Astrocyte (in vitro differentiated cells and primary cell): ENCODE measurements around the gene SRGAP1. TPM values are rescaled to one million over a fixed set of nuclear protein-coding genes. Genes with fewer than 3 reads are reported as not detected.

Experiments
- DNase-seq: peaks from one replicate; pipeline ENCODE4 v3.0.0-alpha.2; 2010; ENCODE audit warnings: low read depth
- FAIRE-seq: peaks from 2 replicates; lab custom pipeline; 2011; peaks lifted over from hg19 to GRCh38; lab: Jason Lieb, UNC
- H2AFZ ChIP-seq: 2 replicates; pipeline ENCODE4 v1.6.0; 2012; ENCODE audit warnings: low read depth, low read length, inconsistent platforms
- H3K27ac ChIP-seq: 2 replicates; pipeline ENCODE4 v1.5.1; 2011; ENCODE audit warnings: low read depth, low read length, inconsistent platforms
- H3K27me3 ChIP-seq: 2 replicates; pipeline ENCODE4 v1.6.0; 2011; ENCODE audit warnings: low read length, inconsistent platforms; ENCODE audit not compliant: insufficient read depth
- H3K36me3 ChIP-seq: 2 replicates; pipeline ENCODE4 v1.5.1; 2011; ENCODE audit warnings: low read length, inconsistent platforms; ENCODE audit not compliant: insufficient read depth
- H3K4me1 ChIP-seq: 2 replicates; pipeline ENCODE4 v1.5.1; 2011; ENCODE audit warnings: low read length, inconsistent platforms; ENCODE audit not compliant: insufficient read depth
- H3K4me2 ChIP-seq: 2 replicates; pipeline ENCODE4 v1.6.0; 2012; ENCODE audit warnings: low read length, inconsistent platforms
- H3K4me3 ChIP-seq: 2 replicates; pipeline ENCODE4 v1.5.1; 2011; ENCODE audit warnings: low read depth, mild to moderate bottlenecking, low read length, inconsistent platforms; ENCODE audit not compliant: insufficient read depth
- H3K79me2 ChIP-seq: 2 replicates; pipeline ENCODE4 v1.6.0; 2012; ENCODE audit warnings: mild to moderate bottlenecking, low read length, inconsistent platforms; ENCODE audit not compliant: insufficient read depth
- H3K9ac ChIP-seq: 2 replicates; pipeline ENCODE4 v1.6.0; 2012; ENCODE audit warnings: mild to moderate bottlenecking, low read length, inconsistent platforms
- H3K9me3 ChIP-seq: 2 replicates; pipeline ENCODE4 v1.5.1; 2012; ENCODE audit warnings: low read depth, mild to moderate bottlenecking, low read length, inconsistent platforms; ENCODE audit not compliant: insufficient read depth
- H4K20me1 ChIP-seq: 2 replicates; pipeline ENCODE4 v1.6.0; 2012; ENCODE audit warnings: low read length, inconsistent platforms; ENCODE audit not compliant: insufficient read depth
- H3K27ac Mint-ChIP-seq: one replicate; pipeline ENCODE4 v1.8.0; 2021; ENCODE audit warnings: mild to moderate bottlenecking, mixed read lengths; ENCODE audit not compliant: unreplicated experiment
- H3K27me3 Mint-ChIP-seq: one replicate; pipeline ENCODE4 v1.8.0; 2021; ENCODE audit warnings: low read depth, mixed read lengths; ENCODE audit not compliant: unreplicated experiment
- H3K36me3 Mint-ChIP-seq: one replicate; pipeline ENCODE4 v1.8.0; 2021; ENCODE audit warnings: low read depth, mixed read lengths; ENCODE audit not compliant: unreplicated experiment
- H3K4me1 Mint-ChIP-seq: one replicate; pipeline ENCODE4 v1.8.0; 2021; ENCODE audit warnings: low read depth, mixed read lengths; ENCODE audit not compliant: unreplicated experiment
- H3K4me3 Mint-ChIP-seq: one replicate; pipeline ENCODE4 v1.8.0; 2021; ENCODE audit warnings: mild to moderate bottlenecking, moderate library complexity, mixed read lengths; ENCODE audit not compliant: unreplicated experiment
- H3K9me3 Mint-ChIP-seq: one replicate; pipeline ENCODE4 v1.8.0; 2021; ENCODE audit warnings: mild to moderate bottlenecking, mixed read lengths; ENCODE audit not compliant: unreplicated experiment
- EZH2 ChIP-seq: IDR thresholded peaks from 2 replicates; pipeline ENCODE4 v1.6.1; 2012; ENCODE audit warnings: mild to moderate bottlenecking, low read length, inconsistent platforms; ENCODE audit not compliant: insufficient read depth
- total RNA-seq: library from RNA; stranded (reverse); gene quantifications from 2 replicates; pipeline ENCODE4 v1.2.1, GENCODE V29; 2021
- TF ChIP-seq, protein P1 (sequence below): IDR thresholded peaks from 2 replicates; pipeline ENCODE4 v1.5.1; 2011; ENCODE audit warnings: low read depth, mild to moderate bottlenecking, inconsistent platforms, low read length, moderate library complexity; ENCODE audit not compliant: insufficient read depth

Gene SRGAP1
- total RNA-seq, 1 donor from 2014 or later: 15.2 TPM

GRCh38 chr12:63895841-63896240 lies 51.3 kb downstream of the SRGAP1 start:
- peaks cover 74% of the 10 kb centered on the region for H3K79me2 ChIP-seq
- H3K27me3 ChIP-seq: no peaks in the 10 kb centered on the region
- no peak overlapping the region for H3K27ac ChIP-seq
- Mint-ChIP-seq H3K27me3 (no peaks in the 10 kb centered on the region), H3K4me3 (no peak overlapping the region), H3K4me1 (peaks cover 15% of the 10 kb centered on the region), H3K36me3 (no peaks in the 10 kb centered on the region), H3K27ac (no peak overlapping the region), H3K9me3 (no peaks in the 10 kb centered on the region)
- TF ChIP-seq EZH2: no peak
- TF ChIP-seq, protein P1, sequence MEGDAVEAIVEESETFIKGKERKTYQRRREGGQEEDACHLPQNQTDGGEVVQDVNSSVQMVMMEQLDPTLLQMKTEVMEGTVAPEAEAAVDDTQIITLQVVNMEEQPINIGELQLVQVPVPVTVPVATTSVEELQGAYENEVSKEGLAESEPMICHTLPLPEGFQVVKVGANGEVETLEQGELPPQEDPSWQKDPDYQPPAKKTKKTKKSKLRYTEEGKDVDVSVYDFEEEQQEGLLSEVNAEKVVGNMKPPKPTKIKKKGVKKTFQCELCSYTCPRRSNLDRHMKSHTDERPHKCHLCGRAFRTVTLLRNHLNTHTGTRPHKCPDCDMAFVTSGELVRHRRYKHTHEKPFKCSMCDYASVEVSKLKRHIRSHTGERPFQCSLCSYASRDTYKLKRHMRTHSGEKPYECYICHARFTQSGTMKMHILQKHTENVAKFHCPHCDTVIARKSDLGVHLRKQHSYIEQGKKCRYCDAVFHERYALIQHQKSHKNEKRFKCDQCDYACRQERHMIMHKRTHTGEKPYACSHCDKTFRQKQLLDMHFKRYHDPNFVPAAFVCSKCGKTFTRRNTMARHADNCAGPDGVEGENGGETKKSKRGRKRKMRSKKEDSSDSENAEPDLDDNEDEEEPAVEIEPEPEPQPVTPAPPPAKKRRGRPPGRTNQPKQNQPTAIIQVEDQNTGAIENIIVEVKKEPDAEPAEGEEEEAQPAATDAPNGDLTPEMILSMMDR: no peak
- H3K4me1 ChIP-seq: no peaks in the 10 kb centered on the region
- H3K4me2 ChIP-seq: no peak overlapping the region
- no peak for DNase-seq
- H2AFZ ChIP-seq: no peak overlapping the region
- H3K9me3 ChIP-seq: no peaks in the 10 kb centered on the region
- H3K9ac ChIP-seq: no peak overlapping the region
- no peaks in the 10 kb centered on the region for H3K36me3 ChIP-seq
- peaks cover 16% of the 10 kb centered on the region for H4K20me1 ChIP-seq
- H3K4me3 ChIP-seq: no peak overlapping the region
- FAIRE-seq: no peak

DNA sequence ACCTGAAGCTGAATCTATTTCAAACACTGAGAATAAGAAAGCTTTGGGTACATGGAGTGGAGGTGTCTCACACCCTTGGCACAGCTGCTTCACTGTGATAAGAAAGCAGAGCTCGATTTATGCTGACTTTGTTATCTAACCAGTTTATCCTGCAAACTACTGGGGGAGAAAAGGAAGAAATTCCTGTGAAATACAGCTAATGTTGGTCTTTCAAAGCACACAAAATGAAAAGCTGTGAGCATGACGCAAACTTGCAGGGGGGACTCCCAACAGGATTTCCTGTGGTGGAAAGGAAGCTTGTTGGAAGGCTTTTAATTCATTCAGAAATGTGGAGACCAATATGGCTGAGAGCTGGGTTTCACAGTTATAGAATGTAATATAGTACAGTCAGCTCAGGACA lies 53.4 kb downstream of the SRGAP1 start:
- no peak overlapping the region for H2AFZ ChIP-seq
- H4K20me1 ChIP-seq: peaks cover 14% of the 10 kb centered on the region
- no peak overlapping the region for H3K4me3 ChIP-seq
- no peaks in the 10 kb centered on the region for H3K4me1 ChIP-seq
- no peak overlapping the region for H3K9ac ChIP-seq
- no peak for DNase-seq
- peak overlapping the region; percentile 62 for H3K27ac Mint-ChIP-seq
- H3K27me3 ChIP-seq: no peaks in the 10 kb centered on the region
- no peak for TF ChIP-seq EZH2
- TF ChIP-seq, protein P1: no peak
- H3K27ac ChIP-seq: no peak overlapping the region
- H3K4me3 Mint-ChIP-seq: no peak overlapping the region
- peaks cover 19% of the 10 kb centered on the region for H3K4me1 Mint-ChIP-seq
- H3K79me2 ChIP-seq: peaks cover 74% of the 10 kb centered on the region
- no peaks in the 10 kb centered on the region for H3K9me3 Mint-ChIP-seq
- H3K36me3 Mint-ChIP-seq: no peaks in the 10 kb centered on the region
- H3K27me3 Mint-ChIP-seq: no peaks in the 10 kb centered on the region
- no peak for FAIRE-seq
- H3K4me2 ChIP-seq: peak overlapping the region; percentile 12
- H3K36me3 ChIP-seq: no peaks in the 10 kb centered on the region
- no peaks in the 10 kb centered on the region for H3K9me3 ChIP-seq

- no peaks in the 10 kb centered on the region for H3K9me3 ChIP-seq
- H3K27ac ChIP-seq: no peak overlapping the region
- no peak overlapping the region for H3K4me3 ChIP-seq
- peaks cover 15% of the 10 kb centered on the region for H3K4me1 Mint-ChIP-seq
- no peak overlapping the region for H3K4me3 Mint-ChIP-seq
- H3K36me3 ChIP-seq: no peaks in the 10 kb centered on the region
- no peaks in the 10 kb centered on the region for H3K36me3 Mint-ChIP-seq
- no peaks in the 10 kb centered on the region for H3K9me3 Mint-ChIP-seq
- no peak overlapping the region for H2AFZ ChIP-seq
- H3K79me2 ChIP-seq: peaks cover 73% of the 10 kb centered on the region
- H4K20me1 ChIP-seq: peaks cover 8% of the 10 kb centered on the region
- TF ChIP-seq, protein P1: no peak
- no peak for TF ChIP-seq EZH2
- H3K9ac ChIP-seq: no peak overlapping the region
- no peaks in the 10 kb centered on the region for H3K27me3 ChIP-seq
- no peaks in the 10 kb centered on the region for H3K27me3 Mint-ChIP-seq
- no peak for FAIRE-seq
- no peak for DNase-seq
- no peak overlapping the region for H3K27ac Mint-ChIP-seq
- no peak overlapping the region for H3K4me2 ChIP-seq
- H3K4me1 ChIP-seq: no peaks in the 10 kb centered on the region
These were observed 54.4 kb downstream of the SRGAP1 start for GRCh38 chr12:63898764-63899337.
